Measurements from ENCODE around the gene ATP5F1B.

The ATP5F1B gene

DNA sequence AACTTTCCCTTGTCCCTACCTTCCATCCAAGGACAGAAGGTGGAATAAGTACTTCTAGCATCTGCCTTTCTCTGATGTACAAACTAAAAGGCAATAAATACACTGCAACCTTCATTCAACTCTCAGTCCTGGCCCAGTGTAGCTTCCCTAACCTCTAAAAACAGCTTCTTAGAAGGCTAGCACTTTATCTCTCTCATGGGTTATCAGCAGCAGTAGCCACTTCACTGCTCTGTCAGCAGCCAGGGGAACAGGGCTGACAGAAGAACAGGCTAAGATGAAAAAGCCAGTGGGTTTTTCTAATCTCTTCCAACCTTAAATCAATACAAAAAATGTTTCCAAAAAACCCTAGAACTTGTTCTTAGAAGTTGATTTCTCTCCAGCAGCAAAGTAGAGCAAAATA, 28.9 kb downstream of the ATP5F1B start:
- DNase-seq (ENCODE audit: low read depth in 2 of 2) = no peak

DNA sequence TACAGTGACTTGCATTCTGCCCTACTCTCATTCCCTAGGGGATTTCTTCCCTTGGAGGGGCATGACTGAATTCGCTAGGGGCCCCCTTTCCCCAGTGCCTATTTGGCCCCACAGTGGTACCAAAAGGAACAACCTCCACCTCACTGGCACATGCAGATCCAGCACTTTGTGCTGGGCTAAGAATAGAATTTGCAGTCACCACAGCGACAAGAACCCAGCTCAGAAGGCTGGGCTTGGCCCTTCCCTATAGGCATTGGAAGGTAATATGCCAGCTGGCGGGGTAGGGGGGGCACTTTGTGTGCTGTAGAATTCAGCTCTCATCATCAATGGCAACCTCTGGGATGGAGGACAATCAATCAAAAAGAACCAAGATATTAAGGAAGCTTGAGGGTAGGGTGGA, 29.5 kb downstream of the ATP5F1B start:
- DNase-seq (ENCODE audit: low read depth in 2 of 2) = no peak

DNA sequence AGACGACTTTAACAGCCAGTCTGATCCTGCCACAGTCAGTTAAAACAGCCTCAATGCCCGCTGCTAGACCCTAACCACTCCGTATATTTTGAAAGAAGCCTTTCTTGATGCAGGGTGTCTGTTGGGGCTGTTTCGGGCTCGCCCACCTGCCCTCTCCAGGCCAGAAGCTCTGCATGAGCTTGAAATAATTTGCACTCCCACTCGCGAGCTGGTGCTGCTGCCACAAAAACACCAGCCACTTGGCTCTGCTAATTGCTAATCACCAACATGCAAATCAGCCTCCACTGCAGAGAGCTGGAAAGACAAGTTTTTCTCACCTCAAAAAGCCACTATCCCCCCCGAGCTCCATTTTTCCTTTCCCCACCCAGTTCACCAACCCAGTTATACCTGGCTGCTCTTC, 31.2 kb downstream of the ATP5F1B start:
- no peak for DNase-seq (ENCODE audit: low read depth in 2 of 2)

DNA sequence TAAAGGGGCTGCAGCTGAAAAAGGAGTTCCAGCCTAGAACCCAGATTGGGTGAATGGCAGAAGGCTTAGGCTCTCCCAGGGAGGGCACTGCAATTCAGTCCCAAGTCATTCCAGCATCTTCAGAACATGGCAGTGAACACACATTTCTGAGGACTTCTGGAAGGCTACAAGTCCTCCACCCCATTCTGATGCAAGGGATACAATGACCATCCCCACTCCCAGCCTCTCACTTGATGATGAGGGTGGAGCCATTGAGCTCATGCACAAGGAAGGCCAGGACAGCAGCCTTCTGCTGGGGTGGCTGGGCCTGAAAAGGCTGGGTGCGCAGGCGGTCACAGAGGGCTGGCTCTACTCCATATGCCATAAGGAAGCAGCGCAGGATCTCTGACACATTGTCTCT, 41.4 kb downstream of the ATP5F1B start:
- no peak for DNase-seq (ENCODE audit: low read depth in 2 of 2)

DNA sequence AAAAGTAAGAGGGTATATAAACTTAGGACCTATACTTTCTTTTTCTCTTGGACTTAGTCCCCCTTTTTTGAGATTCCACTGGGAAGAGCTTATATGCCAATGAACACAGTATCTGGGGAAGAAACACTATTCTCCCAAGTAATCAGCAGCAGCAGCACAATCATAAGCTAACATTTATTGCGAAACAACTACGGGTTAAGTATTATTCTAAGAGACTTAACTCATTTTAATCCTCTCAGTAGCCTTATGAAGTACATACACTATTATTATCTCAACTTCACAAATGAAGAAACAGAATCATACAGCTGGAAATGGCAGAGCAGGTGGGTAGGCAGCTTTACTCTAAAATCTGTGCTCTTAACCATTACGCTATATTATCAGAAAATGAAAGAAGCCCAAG, 43.5 kb downstream of the ATP5F1B start:
- DNase-seq (ENCODE audit: low read depth in 2 of 2) = no peak

DNA sequence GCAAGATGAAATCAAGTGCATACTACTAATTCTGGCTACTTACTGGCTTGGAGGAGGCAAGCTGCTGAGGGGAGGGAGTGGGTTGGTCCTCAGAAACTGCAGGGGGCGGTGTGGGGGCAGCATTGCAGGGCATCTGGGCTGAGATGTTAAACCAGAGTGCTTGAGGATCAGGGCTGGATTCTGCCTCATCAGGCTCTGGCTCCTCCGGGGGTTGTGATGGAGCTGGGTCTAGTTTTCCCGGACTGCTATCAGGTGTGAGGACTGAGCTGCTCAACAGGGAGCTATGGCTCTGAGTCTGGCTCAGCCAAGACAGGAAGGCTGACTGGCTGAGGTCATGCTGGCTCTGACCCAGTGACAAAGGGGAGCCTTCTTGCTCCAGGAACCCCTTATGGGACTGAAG, 44.3 kb downstream of the ATP5F1B start:
- peak in 1 of 2 donors; percentile 3 for DNase-seq (ENCODE audit: low read depth in 2 of 2)

DNA sequence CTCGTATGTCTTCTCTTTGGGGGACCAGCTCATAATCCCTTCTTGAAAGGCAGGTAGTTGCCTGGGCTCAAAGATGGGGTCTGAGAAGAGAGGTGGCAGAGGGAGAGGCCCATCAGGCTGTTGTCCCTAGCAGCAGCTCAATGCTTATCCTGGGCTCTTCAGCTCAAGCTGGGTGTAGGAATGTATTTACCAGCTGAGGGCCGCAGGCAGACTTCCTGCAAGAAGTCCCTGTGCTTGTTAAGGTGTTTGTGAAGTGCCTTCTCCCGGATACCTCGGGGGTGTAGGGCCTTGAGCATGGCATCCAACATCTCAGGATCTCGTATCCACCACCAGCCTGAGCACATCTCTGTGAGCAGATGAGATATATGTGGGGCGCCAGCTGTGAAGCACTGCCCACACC, 45.0 kb downstream of the ATP5F1B start:
- no peak for DNase-seq (ENCODE audit: low read depth in 2 of 2)

DNA sequence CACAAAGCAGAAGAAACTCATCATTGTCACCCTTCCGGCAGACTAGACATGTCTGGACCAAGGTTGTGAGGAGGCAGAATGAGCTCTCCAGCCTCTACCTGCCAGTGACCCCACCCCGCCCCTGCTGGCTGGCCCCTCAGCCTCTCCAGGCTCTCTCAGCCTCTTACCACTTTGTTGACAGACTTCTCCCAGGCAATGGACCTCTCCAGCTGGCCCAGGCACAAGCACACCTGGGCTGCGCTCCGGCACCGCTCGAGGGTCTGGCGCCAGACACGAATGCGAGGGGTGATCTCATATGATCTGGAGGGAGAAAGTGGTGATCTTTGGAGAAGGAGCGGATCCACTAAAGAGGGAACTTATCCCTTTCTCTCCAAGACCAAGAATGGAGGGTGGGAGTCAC, 46.0 kb downstream of the ATP5F1B start:
- no peak for DNase-seq (ENCODE audit: low read depth in 2 of 2)

DNA sequence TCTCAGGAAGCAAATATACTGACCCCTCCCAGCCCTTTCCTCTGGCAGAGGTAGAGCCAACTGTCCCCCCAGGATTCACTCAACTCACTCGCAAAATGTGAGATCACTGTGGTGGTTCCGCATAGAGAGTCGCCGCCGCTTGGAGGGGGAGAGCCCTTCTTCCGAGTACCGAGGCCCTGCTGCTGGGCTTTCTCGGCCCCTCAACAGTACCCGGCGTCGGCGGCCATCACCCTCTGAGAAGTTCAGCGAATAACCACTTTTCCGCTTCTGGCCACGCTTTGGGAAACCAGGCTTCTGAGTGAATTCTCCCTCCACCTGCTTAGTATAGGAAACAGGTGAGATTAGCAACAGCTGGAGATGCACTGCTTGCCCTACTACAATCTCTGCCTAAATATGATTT, 46.7 kb downstream of the ATP5F1B start:
- DNase-seq (ENCODE audit: low read depth in 2 of 2) = no peak

DNA sequence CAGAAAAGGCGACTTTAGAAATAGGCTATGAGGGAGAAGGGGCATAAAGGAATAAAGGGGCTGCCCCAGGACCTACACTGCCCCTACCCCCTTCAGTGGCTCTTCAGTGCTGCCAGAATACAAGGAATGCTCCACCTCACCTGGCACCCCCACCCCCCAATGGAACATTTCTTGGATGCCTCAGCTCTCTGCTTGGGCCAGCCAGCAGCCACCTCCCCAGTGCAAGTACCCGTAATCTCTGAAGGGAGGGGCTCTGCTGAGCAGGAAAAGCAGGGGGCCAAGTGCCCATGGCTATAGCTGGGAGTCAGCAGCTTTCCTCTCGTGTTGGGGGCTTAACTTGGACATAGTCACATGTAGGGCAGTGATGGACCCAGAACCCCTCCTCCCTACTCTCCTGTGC, 49.0 kb downstream of the ATP5F1B start:
- no peak for DNase-seq (ENCODE audit: low read depth in 2 of 2)

DNA sequence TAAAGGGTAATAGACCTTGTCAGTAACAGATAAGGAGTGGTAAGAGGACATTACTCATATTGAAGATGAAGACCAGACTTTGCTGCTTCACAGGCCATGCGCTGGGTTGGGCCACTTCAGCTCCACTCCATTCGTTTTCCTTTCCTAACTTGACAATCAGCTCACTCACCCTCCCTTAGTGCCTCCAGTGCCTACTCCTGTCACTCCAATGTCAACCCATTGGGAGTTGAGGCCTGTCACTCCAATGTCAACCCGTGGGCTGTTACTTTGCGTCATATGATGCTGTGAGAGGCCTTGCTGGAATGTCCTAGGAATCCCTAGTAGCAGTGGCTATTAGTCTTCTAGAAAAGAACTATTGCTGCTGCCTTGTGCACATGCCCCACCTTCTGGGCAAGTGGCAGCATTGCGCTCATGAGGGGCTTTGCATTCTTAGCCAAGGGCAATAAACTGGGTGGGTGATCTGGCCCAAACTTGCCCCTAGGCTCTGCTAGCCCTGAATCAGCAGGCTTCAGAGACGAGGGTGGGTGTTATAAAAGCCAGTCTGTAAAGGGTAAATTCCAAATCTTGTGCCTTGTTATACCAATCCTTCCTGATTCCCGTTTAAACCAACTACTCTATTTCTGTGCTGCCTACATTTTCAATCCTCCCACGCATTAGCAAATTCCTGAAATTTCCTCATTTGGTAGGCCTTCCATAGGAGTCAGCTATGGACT, 51.7 kb downstream of the ATP5F1B start:
- DNase-seq (ENCODE audit: low read depth in 2 of 2) = peak; percentile 30 to 38

DNA sequence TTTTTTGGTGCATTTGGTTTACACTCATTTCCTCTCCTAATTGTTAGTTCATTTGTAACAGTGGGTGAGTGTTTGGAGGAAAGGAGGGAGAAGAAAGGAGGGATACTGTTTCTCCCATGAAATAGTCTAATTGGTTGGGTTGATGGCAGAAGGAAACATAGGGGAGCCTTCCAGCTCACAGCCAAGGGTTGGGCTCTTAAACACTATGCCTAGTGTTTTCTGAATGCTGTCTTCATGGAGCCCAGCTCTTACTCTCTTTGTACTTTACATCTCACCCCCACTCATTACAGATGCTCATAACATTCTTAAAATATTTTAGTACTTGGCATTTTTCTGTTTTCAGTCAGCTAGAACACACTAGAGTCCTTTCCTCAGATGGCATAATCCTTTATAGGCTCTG, 53.8 kb downstream of the ATP5F1B start:
- no peak for DNase-seq (ENCODE audit: low read depth in 2 of 2)

DNA sequence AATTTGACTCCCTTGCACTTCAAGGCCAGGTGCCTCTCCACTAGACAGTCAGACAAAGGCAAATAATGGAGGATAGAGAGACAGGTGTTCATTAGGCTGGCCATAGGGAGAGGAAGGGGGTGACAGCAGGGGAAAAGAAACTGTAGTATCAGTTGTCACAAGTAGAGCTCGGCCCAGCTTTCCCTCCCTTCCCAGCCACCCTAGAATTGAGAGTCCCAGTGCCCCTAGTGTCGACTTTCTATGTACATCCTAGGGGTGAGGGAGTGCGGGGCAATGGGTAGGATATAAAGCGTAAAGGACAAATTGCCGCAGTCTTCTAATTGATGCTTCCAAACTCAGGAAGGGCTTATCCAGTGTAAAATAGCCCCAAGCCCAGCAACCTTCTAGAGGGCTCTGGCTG, 54.7 kb downstream of the ATP5F1B start:
- no peak for DNase-seq (ENCODE audit: low read depth in 2 of 2)

DNA sequence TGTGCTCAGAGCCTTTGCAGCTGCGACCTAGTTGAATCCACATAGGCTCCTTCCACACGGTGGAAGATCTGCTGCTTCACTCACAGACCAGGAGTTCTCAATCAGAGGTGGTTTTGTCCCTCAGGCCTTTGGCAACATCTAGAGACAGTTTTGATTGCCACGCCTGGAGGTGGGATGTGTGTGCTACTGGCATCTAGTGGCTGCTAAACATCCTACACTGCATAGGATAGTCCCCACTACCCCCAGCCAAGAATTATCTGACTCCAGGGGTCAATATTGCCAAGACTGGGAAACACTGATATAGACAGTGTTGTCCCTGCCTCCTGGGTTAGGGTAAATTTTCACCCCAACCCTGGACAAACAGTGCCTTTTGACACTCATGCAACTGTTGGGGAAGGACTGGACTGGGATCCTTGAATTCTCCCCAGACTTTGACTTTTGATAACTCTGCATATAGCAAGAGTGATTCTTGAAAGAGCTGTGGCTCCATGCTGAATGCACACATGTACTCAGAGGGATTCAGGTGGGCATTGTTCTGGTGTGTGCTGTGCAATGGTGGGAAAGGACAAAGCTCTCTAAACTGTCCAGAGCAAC, 55.5 kb downstream of the ATP5F1B start:
- no peak for DNase-seq (ENCODE audit: low read depth in 2 of 2)

DNA sequence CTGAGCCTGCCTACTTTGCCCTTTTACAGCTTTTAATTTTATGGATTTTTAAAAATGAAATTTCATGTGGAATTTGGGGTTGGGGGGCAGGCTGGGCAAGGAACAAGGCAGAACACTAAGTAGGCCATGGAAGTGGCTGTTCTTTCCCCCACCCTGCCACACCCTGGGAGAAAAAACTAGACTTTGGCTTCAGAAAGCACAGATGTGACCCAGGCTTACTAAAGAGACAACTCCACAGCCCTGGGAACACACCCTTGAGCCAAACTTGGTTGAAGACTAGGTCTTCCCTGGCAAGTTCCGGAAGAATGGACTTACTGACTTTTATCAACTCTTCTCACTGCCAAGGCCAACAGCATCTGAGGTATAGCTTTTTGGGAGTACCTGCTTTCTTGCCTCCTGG, 56.0 kb downstream of the ATP5F1B start:
- no peak for DNase-seq (ENCODE audit: low read depth in 2 of 2)

Measured in stimulated activated CD8-positive, alpha-beta memory T cell treated with anti-CD3 and anti-CD28 coated beads, Interleukin-7, amount 100 ng/mL, for 4 hours (primary cell).